OCI-LY1 (cell line): ENCODE data around the gene ZMYND19.
A peak's percentile ranks its signal among the peaks of the same experiment; 100 is the strongest.
"Not testable (repeated sequence)": the region's sequence is repeated elsewhere in the genome, so short reads cannot be mapped to it uniquely, and the experiment has no call there.

Source experiments
- H2AFZ ChIP-seq: fragments of 200-600 bp; sonication (generic), shearing (Covaris generic); 2 replicates; pipeline ENCODE4 v1.6.0; 2014; ENCODE audit warnings: antibody characterized with exemption, mild to moderate bottlenecking, low read length
- H3F3A ChIP-seq: fragments of 200-600 bp; sonication (generic), shearing (Covaris generic); 2 replicates; pipeline ENCODE4 v1.6.0; 2014; ENCODE audit warnings: mild to moderate bottlenecking, antibody characterized with exemption, low read length, moderate library complexity; ENCODE audit not compliant: insufficient read depth
- H3K27ac ChIP-seq: fragments of 200-600 bp; sonication (generic); 2 replicates; pipeline ENCODE4 v1.5.1; 2014; ENCODE audit warnings: low read length, mixed run types, mild to moderate bottlenecking, low read depth; ENCODE audit not compliant: poor library complexity, severe bottlenecking
- H3K27me3 ChIP-seq: fragments of 200-600 bp; sonication (generic); 2 replicates; pipeline ENCODE4 v1.6.0; 2014; ENCODE audit warnings: antibody characterized with exemption, mild to moderate bottlenecking, low read length, moderate library complexity; ENCODE audit not compliant: insufficient read depth
- H3K36me3 ChIP-seq: fragments of 200-600 bp; sonication (generic); 2 replicates; pipeline ENCODE4 v1.6.1; 2014; ENCODE audit warnings: mild to moderate bottlenecking, antibody characterized with exemption, low read length, moderate library complexity, mixed read lengths; ENCODE audit not compliant: insufficient read depth
- H3K4me1 ChIP-seq: fragments of 200-600 bp; sonication (generic); 2 replicates; pipeline ENCODE4 v1.5.1; 2014; ENCODE audit warnings: mild to moderate bottlenecking, low read length, moderate library complexity; ENCODE audit not compliant: insufficient read depth, severe bottlenecking
- H3K4me2 ChIP-seq: fragments of 200-600 bp; sonication (generic), shearing (Covaris generic); 2 replicates; pipeline ENCODE4 v1.6.1; 2014; ENCODE audit warnings: low read length
- H3K4me3 ChIP-seq: fragments of 200-600 bp; sonication (generic); 2 replicates; pipeline ENCODE4 v1.5.1; 2014; ENCODE audit warnings: low read length, low read depth, mild to moderate bottlenecking, mixed read lengths; ENCODE audit not compliant: poor library complexity, severe bottlenecking
- H3K79me2 ChIP-seq: fragments of 200-600 bp; shearing (Covaris generic); 2 replicates; pipeline ENCODE4 v1.6.1; 2016; ENCODE audit warnings: mixed run types, low read length, mixed read lengths; ENCODE audit not compliant: insufficient read depth
- H3K9ac ChIP-seq: fragments of 200-600 bp; sonication (generic), shearing (Covaris generic); 2 replicates; pipeline ENCODE4 v1.6.1; 2014; ENCODE audit warnings: mild to moderate bottlenecking, low read length, mixed read lengths
- H3K9me2 ChIP-seq: fragments of 200-600 bp; sonication (generic), shearing (Covaris generic); 2 replicates; pipeline ENCODE4 v1.6.1; 2014; ENCODE audit warnings: low read depth, mild to moderate bottlenecking, low read length, mixed read lengths
- H3K9me3 ChIP-seq: fragments of 200-600 bp; shearing (Covaris generic); 2 replicates; pipeline ENCODE4 v1.6.1; 2014; ENCODE audit warnings: low read length, mixed read lengths
- H4K20me1 ChIP-seq: fragments of 200-600 bp; sonication (generic), shearing (Covaris generic); 2 replicates; pipeline ENCODE4 v1.6.0; 2016; ENCODE audit warnings: mild to moderate bottlenecking, low read length; ENCODE audit not compliant: insufficient read depth
- EZH2 ChIP-seq: fragments of 200-600 bp; sonication (generic), shearing (Covaris generic); IDR thresholded peaks from 2 replicates; pipeline ENCODE4 v1.8.0; 2017; ENCODE audit warnings: borderline replicate concordance, mixed run types, mild to moderate bottlenecking, antibody characterized with exemption, low read length, moderate library complexity, mixed read lengths
- TF ChIP-seq, protein P1 (sequence below): fragments of 200-600 bp; sonication (generic), shearing (Covaris generic); IDR thresholded peaks from 2 replicates; pipeline ENCODE4 v1.5.1; 2017; ENCODE audit warnings: mild to moderate bottlenecking, antibody characterized with exemption, low read length, moderate library complexity, mixed read lengths

The ZMYND19 gene

DNA sequence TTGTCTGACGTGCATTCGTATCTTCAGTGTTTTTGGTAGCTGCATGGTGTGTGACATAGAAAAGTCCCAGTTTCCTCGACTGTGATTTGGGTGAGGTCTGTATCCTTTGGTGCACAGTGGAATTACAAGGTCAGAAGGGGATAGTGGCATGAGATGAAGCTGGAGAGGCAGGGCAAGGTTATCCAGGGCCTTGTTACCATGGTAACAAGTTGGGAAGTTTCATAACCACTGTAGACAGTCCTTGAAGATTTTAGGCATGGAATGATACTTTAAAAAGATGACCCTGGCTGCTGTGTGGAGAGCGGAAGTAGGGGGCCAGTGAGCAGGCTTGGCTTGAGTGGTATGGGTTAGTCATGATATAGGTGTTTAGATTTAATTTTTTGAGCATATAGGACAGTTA is 40.4 kb upstream of the ZMYND19 start:
- H3K27ac ChIP-seq = peak overlapping the region; percentile 49
- 0 out of 2 replicates have a peak, but pooled peaks cover 5% of the 10 kb centered on the region for H3K36me3 ChIP-seq

DNA sequence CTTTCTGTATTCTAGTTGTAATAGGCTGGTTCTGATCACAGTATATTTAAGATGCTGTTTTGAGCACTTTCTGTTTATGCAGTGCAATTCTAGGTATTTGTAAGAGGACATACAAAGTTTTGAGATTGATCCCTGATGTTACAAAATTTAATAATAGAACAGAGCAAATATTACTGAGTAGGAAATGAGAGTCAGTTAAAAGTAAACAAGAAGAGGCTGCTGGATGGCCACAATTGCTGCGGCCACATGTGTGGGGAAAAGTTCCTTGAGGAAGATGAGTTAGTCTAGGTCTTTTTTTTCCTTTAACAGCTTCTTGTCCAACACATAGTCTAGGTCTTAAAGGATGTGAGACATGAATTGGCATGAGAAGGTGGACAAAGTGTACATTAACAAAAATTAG is 39.8 kb upstream of the ZMYND19 start:
- Histone ChIP-seq H4K20me1 (no peaks in the 10 kb centered on the region), H3K4me2 (peak overlapping the region; percentile 7; the same call in 1 of the 2 replicates), H2AFZ (no peak overlapping the region), H3K79me2 (peaks cover 92% of the 10 kb centered on the region), H3K27ac (peak overlapping the region; percentile 49), H3K9me2 (no peaks in the 10 kb centered on the region), H3K4me3 (no peak overlapping the region), H3K27me3 (no peaks in the 10 kb centered on the region), H3K4me1 (peaks cover 69% of the 10 kb centered on the region), H3K9ac (no peak overlapping the region; the same call in 1 of the 2 replicates), H3K36me3 (0 out of 2 replicates have a peak, but pooled peaks cover 5% of the 10 kb centered on the region), H3K9me3 (no peaks in the 10 kb centered on the region), H3F3A (peaks cover 4% of the 10 kb centered on the region; the same call in 1 of the 2 replicates)
- no peak for TF ChIP-seq EZH2
- TF ChIP-seq, protein P1, sequence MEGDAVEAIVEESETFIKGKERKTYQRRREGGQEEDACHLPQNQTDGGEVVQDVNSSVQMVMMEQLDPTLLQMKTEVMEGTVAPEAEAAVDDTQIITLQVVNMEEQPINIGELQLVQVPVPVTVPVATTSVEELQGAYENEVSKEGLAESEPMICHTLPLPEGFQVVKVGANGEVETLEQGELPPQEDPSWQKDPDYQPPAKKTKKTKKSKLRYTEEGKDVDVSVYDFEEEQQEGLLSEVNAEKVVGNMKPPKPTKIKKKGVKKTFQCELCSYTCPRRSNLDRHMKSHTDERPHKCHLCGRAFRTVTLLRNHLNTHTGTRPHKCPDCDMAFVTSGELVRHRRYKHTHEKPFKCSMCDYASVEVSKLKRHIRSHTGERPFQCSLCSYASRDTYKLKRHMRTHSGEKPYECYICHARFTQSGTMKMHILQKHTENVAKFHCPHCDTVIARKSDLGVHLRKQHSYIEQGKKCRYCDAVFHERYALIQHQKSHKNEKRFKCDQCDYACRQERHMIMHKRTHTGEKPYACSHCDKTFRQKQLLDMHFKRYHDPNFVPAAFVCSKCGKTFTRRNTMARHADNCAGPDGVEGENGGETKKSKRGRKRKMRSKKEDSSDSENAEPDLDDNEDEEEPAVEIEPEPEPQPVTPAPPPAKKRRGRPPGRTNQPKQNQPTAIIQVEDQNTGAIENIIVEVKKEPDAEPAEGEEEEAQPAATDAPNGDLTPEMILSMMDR = no peak

More for the DNA sequence above, 40.4 kb upstream of the ZMYND19 start:
- Histone ChIP-seq H3K9me2 (no peaks in the 10 kb centered on the region), H2AFZ (no peak overlapping the region), H3K9me3 (no peaks in the 10 kb centered on the region), H3K4me3 (no peak overlapping the region), H3K4me2 (peak overlapping the region; percentile 7; the same call in 1 of the 2 replicates), H3K79me2 (peaks cover 90% of the 10 kb centered on the region), H4K20me1 (no peaks in the 10 kb centered on the region), H3F3A (peaks cover 4% of the 10 kb centered on the region; the same call in 1 of the 2 replicates), H3K9ac (no peak overlapping the region), H3K27me3 (no peaks in the 10 kb centered on the region), H3K4me1 (peaks cover 64% of the 10 kb centered on the region)
- TF ChIP-seq, protein P1 = no peak
- no peak for TF ChIP-seq EZH2

DNA sequence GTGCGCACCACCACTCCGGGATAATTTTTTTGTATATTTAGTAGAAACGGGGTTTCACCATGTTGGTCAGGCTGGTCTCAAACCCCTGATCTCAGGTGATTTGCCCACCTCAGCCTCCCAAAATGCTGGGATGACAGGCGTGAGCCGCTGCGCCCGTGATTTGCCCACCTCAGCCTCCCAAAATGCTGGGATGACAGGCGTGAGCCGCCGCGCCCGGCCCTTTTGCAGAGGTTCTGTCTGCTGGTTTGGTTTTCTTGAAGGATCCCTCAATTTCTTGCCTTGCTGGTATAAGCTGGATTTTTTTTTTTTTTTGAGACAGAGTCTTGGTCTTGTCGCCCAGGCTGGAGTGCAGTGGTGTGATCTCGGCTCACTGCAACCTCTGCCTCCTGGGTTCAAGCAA is 37.1 kb upstream of the ZMYND19 start:
- peak overlapping the region; percentile 49 for H3K27ac ChIP-seq
- not testable (repeated sequence) for H3K4me2 ChIP-seq

DNA sequence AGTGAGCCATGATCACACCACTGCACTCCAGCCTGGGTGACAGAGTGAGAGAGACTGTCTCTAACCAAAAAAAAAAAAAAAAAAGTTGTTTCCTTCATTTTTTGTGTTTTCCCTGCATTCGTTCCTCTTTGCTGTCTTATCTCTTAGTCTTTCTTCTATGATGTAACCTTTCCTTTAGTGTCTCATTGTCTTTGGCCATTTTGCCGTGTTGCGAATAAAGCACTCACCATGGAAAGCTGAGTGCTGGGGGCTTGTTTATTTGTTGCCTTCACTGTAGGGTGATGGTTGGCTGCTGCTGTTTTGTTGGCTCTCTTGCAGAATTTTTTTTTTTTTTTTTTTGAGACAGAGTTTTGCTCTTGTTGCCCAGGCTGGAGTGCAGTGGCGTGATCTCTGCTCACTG is 36.2 kb upstream of the ZMYND19 start:
- no peak overlapping the region for H3K9ac ChIP-seq
- H3K9me2 ChIP-seq = no peaks in the 10 kb centered on the region
- H3F3A ChIP-seq = no peaks in the 10 kb centered on the region
- no peaks in the 10 kb centered on the region for H3K27me3 ChIP-seq
- TF ChIP-seq EZH2 = no peak
- TF ChIP-seq, protein P1 = no peak
- peak overlapping the region; percentile 53 for H3K27ac ChIP-seq
- H2AFZ ChIP-seq = no peak overlapping the region
- no peaks in the 10 kb centered on the region for H4K20me1 ChIP-seq
- H3K79me2 ChIP-seq = peaks cover 90% of the 10 kb centered on the region
- H3K4me1 ChIP-seq = peaks cover 71% of the 10 kb centered on the region
- H3K36me3 ChIP-seq = peaks cover 32% of the 10 kb centered on the region
- H3K4me2 ChIP-seq = no peak overlapping the region
- no peak overlapping the region for H3K4me3 ChIP-seq
- H3K9me3 ChIP-seq = no peaks in the 10 kb centered on the region

More for the DNA sequence above, 37.1 kb upstream of the ZMYND19 start:
- peaks cover 27% of the 10 kb centered on the region for H3K36me3 ChIP-seq
- peaks cover 90% of the 10 kb centered on the region for H3K79me2 ChIP-seq
- H3K9me2 ChIP-seq, H3K9ac ChIP-seq, H3F3A ChIP-seq, H4K20me1 ChIP-seq, H3K4me3 ChIP-seq, H3K9me3 ChIP-seq, H3K27me3 ChIP-seq, H2AFZ ChIP-seq: not testable (repeated sequence)
- peaks cover 76% of the 10 kb centered on the region for H3K4me1 ChIP-seq

DNA sequence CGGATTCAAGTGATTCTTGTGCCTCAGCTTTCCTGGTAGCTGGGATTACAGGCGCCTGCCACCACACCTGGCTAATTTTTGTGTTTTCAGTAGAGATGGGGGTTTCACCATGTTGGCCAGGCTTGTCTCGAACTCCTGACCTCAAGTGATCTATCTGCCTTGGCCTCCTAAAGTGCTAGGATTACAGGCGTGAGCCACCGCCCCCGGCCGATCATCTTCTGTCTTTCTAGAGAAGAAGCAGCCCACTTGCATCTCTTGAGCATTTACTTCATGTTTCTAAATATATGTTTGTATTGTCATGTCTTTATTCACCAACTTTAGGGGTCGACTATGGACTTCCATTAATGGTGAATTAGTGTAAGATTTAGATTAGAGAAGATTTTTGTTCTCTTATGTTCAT is 31.9 kb upstream of the ZMYND19 start:
- H3K27me3 ChIP-seq, H3K4me3 ChIP-seq, H3K9me3 ChIP-seq, H3K9ac ChIP-seq, H4K20me1 ChIP-seq, H2AFZ ChIP-seq, H3F3A ChIP-seq, H3K4me2 ChIP-seq, H3K9me2 ChIP-seq: not testable (repeated sequence)
- Histone ChIP-seq H3K4me1 (peaks cover 54% of the 10 kb centered on the region), H3K79me2 (peaks cover 85% of the 10 kb centered on the region), H3K27ac (peak overlapping the region; percentile 10), H3K36me3 (peaks cover 35% of the 10 kb centered on the region)
